HG02973 (cell line): ENCODE results near the gene RAET1G.
A peak's percentile ranks its signal among the peaks of the same experiment; 100 is the strongest.
"Not testable (repeated sequence)": the region's sequence is repeated elsewhere in the genome, so short reads cannot be mapped to it uniquely, and the experiment has no call there.

ENCODE experiments used
- ATAC-seq: cut with Tn5 transposase; IDR thresholded peaks from one replicate; pipeline ENCODE4 v1.9.1; 2021; ENCODE audit warnings: moderate library complexity; ENCODE audit not compliant: unreplicated experiment

Gene RAET1G

GRCh38 chr6:149954328-149954983, 31.5 kb upstream of the RAET1G start:
- ATAC-seq: not testable (repeated sequence)

- not testable (repeated sequence) for ATAC-seq
Measured at GRCh38 chr6:149953934-149954327, 31.0 kb upstream of the RAET1G start.

GRCh38 chr6:149953390-149953789, 30.5 kb upstream of the RAET1G start:
- ATAC-seq: not testable (repeated sequence)

- ATAC-seq: no peak
Measured at GRCh38 chr6:149951626-149952025, 28.7 kb upstream of the RAET1G start.

DNA sequence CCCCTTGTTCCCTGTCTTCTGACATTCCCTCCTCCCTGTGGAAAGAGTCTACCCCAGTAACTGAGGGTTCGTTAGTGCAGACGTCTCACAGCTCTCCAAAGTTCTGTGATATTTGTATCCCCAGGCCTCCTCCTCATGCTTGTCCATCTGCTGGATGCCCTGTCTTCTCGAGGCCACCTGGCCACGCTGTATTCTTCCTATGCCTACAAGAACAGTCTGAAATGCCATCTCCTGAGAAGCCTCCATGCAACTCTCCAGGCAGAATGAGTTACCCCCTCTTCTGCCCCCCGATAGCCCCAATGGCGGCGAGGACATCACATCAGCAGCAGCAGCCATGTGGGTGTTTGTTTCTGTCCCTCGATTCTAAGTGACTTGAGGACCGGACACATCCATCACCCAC, 28.2 kb upstream of the RAET1G start:
- no peak for ATAC-seq

DNA sequence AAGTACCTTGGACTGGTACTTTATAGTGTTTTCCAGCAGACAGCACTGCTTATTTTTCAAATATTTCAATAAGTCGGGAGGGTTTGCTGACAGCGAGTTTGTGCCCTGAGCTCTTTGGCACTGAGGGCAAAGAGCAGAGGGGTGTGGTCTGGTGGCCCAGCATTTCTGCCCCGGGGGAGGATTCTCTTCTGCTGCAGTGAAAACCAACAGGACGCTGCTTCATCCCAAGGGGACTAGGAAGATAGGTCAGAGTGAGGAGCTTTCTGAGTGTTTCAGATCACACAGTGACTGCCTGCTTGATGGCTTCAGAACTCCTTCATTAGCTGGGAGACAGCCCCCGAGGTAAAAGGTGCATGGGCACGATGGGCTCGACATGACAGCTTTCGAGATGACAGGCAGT, 27.5 kb upstream of the RAET1G start:
- no peak for ATAC-seq

DNA sequence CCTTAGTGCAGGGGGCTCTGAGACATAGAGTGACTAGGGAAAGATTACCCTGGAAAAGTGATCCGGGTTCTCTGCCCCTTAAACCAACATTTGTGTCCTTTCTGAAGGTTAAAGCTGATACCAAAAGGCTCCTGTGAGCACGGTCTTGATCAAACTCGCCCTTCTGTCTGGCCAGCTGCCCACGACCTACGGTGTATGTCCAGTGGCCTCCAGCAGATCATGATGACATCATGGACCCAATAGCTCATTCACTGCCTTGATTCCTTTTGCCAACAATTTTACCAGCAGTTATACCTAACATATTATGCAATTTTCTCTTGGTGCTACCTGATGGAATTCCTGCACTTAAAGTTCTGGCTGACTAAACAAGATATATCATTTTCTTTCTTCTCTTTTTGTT, 25.7 kb upstream of the RAET1G start:
- ATAC-seq: no peak

DNA sequence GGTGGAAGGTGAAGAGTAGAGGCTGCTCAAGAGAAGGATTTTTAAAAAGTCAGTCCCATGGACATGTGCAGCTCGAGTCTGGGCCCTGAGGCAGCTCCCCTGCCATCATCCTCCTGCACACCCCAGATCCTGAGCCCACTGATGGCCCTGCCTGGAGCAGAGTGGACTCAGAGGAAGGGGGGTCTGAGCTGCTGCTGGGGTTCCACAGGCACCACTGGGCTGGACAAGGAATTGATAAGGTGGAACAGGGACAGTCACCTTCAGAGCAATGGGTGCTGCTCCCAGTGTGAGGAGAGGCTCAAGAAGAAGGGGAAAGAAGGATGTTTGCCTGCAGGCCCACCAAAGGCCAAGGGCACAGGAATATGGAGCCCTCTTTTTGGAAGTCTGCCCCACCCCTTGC, 25.1 kb upstream of the RAET1G start:
- ATAC-seq: no peak

DNA sequence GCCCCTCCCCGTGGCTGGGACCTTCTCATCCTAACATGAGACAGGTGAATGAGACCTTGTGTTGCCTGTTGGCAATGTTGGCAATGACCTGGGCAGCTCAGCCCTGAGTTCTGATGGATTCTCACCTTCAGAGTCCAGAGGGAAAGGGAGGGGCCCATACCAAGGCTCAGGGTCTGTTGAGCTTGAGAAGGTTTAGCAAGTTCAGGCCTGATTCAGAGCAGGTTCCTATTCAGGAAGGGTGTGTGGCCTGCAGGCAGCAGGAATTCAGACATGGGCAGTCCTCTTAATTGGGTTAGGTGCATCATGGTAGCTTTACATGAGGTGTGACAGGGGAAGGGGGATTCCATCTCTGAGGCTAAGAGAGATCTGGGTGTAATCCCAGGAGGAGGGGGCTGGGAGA, 24.6 kb upstream of the RAET1G start:
- ATAC-seq: not testable (repeated sequence)

DNA sequence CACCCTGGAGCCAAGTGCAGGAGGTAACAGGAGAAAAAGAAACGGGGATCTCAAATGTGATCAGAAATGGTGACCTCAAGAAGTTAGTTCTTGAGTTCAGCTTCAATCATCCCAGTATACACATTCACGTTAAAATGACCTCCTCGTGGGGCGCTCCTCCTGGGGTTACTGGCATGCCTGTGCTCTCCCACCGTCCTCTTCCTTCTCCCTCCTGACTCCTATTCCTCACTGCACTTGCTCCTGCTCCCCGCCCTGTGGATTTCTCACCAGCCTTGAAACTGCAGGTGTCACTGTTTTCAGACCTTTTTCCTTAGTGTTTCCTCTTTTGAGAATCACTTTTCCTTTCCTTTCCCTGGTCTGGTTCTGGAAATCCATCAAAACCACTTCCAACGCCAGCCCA, 23.7 kb upstream of the RAET1G start:
- ATAC-seq: not testable (repeated sequence)

GRCh38 chr6:149945276-149945675, 22.4 kb upstream of the RAET1G start:
- ATAC-seq: not testable (repeated sequence)

GRCh38 chr6:149943321-149943720, 20.4 kb upstream of the RAET1G start:
- not testable (repeated sequence) for ATAC-seq

DNA sequence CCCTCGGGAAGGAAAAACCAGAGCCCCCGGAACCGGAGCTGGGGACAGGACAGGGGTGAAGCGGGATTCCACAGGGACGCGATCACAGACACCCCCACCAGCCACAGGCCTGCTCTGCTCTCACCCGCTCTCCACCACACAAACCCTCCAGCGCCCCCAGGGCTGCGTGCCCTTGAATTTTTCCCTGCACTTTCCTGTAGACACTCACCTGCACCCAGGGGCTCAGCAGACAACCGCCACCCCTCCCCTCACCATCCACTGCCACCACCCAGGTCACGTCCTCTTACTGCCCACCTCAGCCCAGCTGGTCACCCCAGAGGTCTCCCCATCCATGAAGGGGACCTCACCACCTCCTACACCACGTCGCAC, 19.5 kb upstream of the RAET1G start:
- ATAC-seq: no peak

GRCh38 chr6:149941583-149942460, 18.9 kb upstream of the RAET1G start, which contains the start of gene ULBP2:
Gene ULBP2 (plus strand): TSS chr6:149942014. CDS start chr6:149942073, 59 bp downstream.
- no peak for ATAC-seq

DNA sequence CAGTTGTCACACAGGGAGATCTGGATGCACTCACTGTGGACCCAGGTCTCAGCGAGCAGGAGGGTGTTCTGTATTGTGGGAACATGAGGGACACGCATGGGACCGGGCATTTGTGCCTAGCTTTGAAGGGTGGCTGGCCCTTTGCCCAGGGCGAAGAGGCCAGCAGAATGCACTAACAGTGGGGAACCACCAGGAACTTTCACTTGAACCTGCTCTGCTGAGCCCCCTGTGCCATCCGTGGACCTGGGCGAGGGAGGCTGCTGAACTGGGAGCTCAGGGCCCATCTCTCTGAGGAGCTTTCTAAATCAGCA, 17.7 kb upstream of the RAET1G start:
- no peak for ATAC-seq

GRCh38 chr6:149939909-149940671, 17.2 kb upstream of the RAET1G start:
- ATAC-seq: no peak

- ATAC-seq: no peak
Measured at GRCh38 chr6:149939356-149939648, 16.4 kb upstream of the RAET1G start.

DNA sequence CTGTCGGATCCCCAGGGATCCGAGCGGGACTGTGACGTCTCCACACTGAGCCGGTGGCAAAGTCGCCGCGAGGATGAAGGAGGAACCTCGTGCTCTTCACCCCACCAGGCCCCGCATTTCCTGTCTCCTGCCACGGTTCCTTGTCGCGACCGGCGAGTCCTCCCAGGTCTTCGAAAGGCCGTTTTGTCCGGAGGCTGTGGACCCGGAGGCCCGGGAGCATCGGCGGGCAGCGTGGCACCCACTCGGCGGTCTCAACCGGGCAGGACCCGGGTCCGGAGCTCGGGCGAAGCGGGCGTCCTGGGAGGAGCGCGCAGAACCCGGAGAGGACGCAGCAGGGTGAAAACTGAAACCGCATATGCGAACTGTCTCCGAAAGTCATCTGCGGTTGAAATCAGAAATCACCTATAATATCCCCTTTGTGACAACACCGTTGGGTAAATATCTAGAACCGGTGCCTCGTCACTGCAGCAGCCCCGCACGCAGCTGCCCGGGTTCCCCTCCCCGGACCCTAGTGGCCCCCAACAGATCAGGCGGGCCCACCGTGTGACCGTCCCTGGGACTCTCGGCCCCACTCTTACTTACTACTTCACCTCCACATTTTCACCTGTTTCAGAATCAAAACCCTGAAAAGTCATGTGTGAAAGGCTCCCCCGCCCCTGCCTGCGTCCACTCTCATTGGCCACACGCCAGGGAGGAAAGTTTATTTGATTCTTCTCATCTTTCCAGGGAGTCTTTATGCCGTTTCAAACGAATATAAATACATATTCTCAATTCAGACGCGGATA, 15.8 kb upstream of the RAET1G start:
- peak; percentile 78 for ATAC-seq

- ATAC-seq: not testable (repeated sequence)
Measured at GRCh38 chr6:149938013-149938570, 15.2 kb upstream of the RAET1G start.

DNA sequence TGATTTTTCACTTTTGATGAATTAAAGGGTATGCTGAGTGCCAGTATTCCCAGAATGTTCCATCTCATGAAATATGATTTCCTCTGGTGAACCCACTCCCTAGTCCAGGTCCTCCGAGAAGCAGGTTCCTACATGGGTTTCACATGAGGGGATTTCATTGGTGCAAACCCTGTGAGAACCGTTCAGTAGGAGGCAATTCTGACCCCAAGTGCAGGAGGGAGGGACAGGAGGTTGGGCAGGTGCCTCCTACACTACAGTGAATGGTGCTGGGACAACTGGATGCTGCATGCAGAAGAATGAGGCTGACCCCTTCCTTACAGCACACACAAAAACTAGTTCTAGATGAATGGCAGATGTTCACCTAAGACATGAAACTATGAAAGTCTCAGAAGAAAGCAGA, 13.8 kb upstream of the RAET1G start:
- ATAC-seq: no peak

DNA sequence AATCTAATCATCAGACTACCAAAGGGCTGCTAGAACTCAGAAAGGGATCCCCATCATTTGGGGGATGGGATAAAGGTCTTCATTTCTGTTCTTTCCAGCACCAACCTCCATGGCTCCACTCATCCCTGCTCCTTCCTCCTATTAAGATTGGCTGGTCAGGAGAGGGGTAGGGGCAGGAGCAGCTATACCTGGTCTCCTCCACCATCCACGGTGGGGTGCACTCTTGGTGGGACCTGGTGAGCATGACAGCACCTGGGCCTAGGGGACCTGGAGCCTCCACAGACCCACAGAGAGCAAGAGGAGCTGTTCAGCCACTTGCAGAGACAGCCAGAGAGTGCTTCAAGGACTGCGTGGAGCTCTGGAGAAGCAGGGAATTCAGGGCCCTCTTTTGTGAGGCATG, 12.7 kb upstream of the RAET1G start:
- ATAC-seq: no peak
